Transverse colon (tissue), 1 donor: ENCODE data around the gene UBQLN4.

Experiments used
- EP300 ChIP-seq: sonication (generic); formaldehyde crosslinking; IDR thresholded peaks from one replicate; pipeline ENCODE4 v1.6.1; 2017; ENCODE audit warnings: antibody characterized with exemption, low read depth
- POLR2A ChIP-seq: fragments of 450-650 bp; IDR thresholded peaks from one replicate; pipeline ENCODE4 v1.6.1; 2016; ENCODE audit warnings: antibody characterized with exemption, mild to moderate bottlenecking, moderate library complexity

DNA sequence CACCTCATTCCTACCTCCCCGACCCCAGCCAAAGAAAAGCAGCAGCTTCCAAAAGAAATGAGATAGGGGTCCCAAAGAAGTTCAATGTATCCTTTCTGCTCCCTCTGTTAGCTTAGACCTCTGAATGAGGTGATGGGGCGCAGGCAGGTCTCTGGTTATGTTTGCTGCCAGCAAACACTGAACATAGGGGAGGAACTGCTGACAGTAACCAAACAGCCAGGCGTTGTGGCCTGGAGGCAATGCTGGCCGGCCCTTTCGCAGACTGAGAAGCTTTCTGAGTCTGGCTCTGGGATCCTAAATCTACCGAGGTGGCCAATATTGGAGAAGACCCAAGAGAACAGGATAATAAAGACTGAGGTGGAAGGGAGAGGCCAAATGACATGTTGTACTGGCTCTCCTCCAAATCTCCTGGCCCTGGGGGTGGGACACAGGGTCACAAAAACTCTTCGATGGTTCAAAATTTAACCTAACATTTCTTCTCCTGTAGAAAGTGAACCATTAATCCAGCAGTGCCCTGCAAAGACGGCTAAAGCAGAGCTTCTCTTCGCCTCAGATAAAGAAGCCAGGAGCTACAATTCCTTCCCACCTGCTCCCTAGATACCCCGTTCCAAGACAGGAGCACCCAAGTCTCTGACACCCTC lies 52.5 kb downstream of the UBQLN4 start:
- TF ChIP-seq POLR2A (peak; percentile 14), EP300 (no peak)
